Measurements from ENCODE around the gene PSMB4. TPM values are rescaled to one million over a fixed set of nuclear protein-coding genes. Genes with fewer than 3 reads are reported as not detected.

Gene PSMB4
- total and polyA plus RNA-seq, 4 donors, result 123 to 452 (median 310) TPM

DNA sequence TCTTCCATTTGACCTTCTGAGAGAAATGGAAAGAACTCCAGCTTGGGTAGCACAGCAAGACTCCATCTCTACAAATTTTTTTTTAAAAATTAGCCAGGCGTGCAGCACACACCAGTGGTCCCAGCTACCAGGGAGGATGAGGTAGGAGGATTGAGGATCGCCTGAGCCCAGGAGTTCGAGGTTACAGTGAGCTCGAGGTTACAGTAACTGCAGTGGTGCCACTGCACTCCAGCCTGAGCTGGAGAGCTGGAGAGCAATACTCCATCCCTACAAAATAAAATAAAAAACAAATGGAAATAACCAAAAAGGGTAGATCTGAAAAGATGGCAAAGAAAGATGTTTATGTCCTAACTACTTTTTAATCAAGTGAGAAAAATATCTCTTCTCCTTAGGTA lies 45.4 kb downstream of the PSMB4 start:
- TF ChIP-seq, protein P1, sequence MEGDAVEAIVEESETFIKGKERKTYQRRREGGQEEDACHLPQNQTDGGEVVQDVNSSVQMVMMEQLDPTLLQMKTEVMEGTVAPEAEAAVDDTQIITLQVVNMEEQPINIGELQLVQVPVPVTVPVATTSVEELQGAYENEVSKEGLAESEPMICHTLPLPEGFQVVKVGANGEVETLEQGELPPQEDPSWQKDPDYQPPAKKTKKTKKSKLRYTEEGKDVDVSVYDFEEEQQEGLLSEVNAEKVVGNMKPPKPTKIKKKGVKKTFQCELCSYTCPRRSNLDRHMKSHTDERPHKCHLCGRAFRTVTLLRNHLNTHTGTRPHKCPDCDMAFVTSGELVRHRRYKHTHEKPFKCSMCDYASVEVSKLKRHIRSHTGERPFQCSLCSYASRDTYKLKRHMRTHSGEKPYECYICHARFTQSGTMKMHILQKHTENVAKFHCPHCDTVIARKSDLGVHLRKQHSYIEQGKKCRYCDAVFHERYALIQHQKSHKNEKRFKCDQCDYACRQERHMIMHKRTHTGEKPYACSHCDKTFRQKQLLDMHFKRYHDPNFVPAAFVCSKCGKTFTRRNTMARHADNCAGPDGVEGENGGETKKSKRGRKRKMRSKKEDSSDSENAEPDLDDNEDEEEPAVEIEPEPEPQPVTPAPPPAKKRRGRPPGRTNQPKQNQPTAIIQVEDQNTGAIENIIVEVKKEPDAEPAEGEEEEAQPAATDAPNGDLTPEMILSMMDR (IDR thresholded peaks at IDR 0.05; ENCODE audit: control extremely low read depth, extremely low read depth), result no peak
- Histone ChIP-seq H3K4me3 (no peak overlapping the region), H3K27ac (ENCODE audit: low read depth in 1 of 2, low read length in 1 of 2) (peak overlapping the region in 1 of 2 donors; percentile 59), H3K36me3 (ENCODE audit: control insufficient read depth in 4 of 4, insufficient read depth in 4 of 4, low read length in 4 of 4) (peaks cover 8 to 15% (median 11%) of the 10 kb centered on the region in 4 donors), H3K4me1 (ENCODE audit: control insufficient read depth in 5 of 5, insufficient read depth in 5 of 5, low read length in 5 of 5) (peaks cover 0 to 13% (median 4%) of the 10 kb centered on the region in 5 donors), H3K9ac (ENCODE audit: insufficient read depth in 1 of 2, low read length in 2 of 2) (no peak overlapping the region), H3K9me3 (ENCODE audit: control insufficient read depth in 4 of 4, insufficient read depth in 3 of 4, low read length in 3 of 4) (no peaks in the 10 kb centered on the region), H3K27me3 (ENCODE audit: control insufficient read depth in 3 of 3, insufficient read depth in 3 of 3, low read length in 2 of 3) (no peaks in the 10 kb centered on the region)
- WGBS, 2 donors, result 63 to 77% methylated on average over 4 of the region's 4 CpGs
- no peak for ATAC-seq (ENCODE audit: insufficient read depth, low FRiP score)
- DNase-seq, result no peak

DNA sequence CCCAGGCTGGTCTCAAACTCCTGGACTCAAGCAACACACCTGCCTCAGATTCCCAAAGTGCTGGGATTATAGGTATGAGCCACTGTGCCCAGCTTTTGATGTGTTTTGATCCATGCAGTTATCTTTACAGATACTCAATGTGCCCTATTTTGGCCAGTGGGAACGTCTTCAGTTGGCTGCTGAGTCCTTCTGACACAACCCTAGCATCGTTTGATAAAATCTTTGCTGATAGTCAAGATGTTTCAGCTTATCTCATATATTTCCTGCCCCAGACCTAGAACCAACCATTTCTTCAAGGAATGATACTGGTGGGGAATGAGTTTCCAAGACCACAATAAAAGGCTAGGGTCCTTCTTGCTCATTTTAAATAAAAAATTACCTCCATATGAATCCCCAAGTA lies 48.3 kb downstream of the PSMB4 start:
- DNase-seq (no peak), ATAC-seq (ENCODE audit: insufficient read depth, low FRiP score) (no peak)
- Histone ChIP-seq H3K9me3 (ENCODE audit: control insufficient read depth in 4 of 4, insufficient read depth in 3 of 4, low read length in 3 of 4) (no peaks in the 10 kb centered on the region), H3K4me3 (no peak overlapping the region), H3K4me1 (ENCODE audit: control insufficient read depth in 5 of 5, insufficient read depth in 5 of 5, low read length in 5 of 5) (peaks cover 0 to 4% (median 4%) of the 10 kb centered on the region in 5 donors), H3K36me3 (ENCODE audit: control insufficient read depth in 4 of 4, insufficient read depth in 4 of 4, low read length in 4 of 4) (peaks cover 0 to 6% (median 3%) of the 10 kb centered on the region in 4 donors), H3K27ac (ENCODE audit: low read depth in 1 of 2, low read length in 1 of 2) (no peak overlapping the region), H3K9ac (ENCODE audit: insufficient read depth in 1 of 2, low read length in 2 of 2) (no peak overlapping the region), H3K27me3 (ENCODE audit: control insufficient read depth in 3 of 3, insufficient read depth in 3 of 3, low read length in 2 of 3) (no peaks in the 10 kb centered on the region)
- TF ChIP-seq, protein P1 (IDR thresholded peaks at IDR 0.05; ENCODE audit: control extremely low read depth, extremely low read depth), result no peak
- WGBS, 2 donors, result 59 to 75% methylated on average over 2 of the region's 2 CpGs

Small RNA genes lying within 50 kb of the gene (small RNA-seq; reads per million reads assigned to genes)
- 0.27 reads per million, percentile 28 among the genes with 10 or more reads in this experiment for gene RNY4P25 (ENCODE audit: low replicate concordance)

Other genes starting within 250 kb of the PSMB4 start
- 10 to 100 TPM in 1 of 2 donors, 1 to 10 TPM in 1; 3.4 to 11.3 TPM for gene TNFAIP8L2, start 242.9 kb upstream of the PSMB4 start, total RNA-seq
- 10 to 100 TPM; 26.6 to 31.8 TPM for gene TNFAIP8L2, start 242.9 kb upstream of the PSMB4 start, polyA plus RNA-seq
- 10 to 100 TPM in 1 of 2 donors, 1 to 10 TPM in 1; 4.9 to 12.7 TPM for gene LYSMD1, start 233.7 kb upstream of the PSMB4 start, total RNA-seq
- gene LYSMD1, start 233.7 kb upstream of the PSMB4 start, polyA plus RNA-seq, result 1 to 10 TPM; 5.1 to 5.3 TPM
- 10 to 100 TPM; 30.0 to 31.3 TPM for gene SCNM1, start 233.4 kb upstream of the PSMB4 start, total RNA-seq
- 10 to 100 TPM; 50.7 to 73.8 TPM for gene SCNM1, start 233.4 kb upstream of the PSMB4 start, polyA plus RNA-seq
- gene TMOD4, start 223.6 kb upstream of the PSMB4 start, total RNA-seq, result under 1 TPM in 1 of 2 donors, not detected in 1; 0.83 TPM
- gene TMOD4, start 223.6 kb upstream of the PSMB4 start, polyA plus RNA-seq, result under 1 TPM; 0.18 to 0.31 TPM
- 10 to 100 TPM; 30.7 to 30.9 TPM for gene VPS72, start 209.4 kb upstream of the PSMB4 start, total RNA-seq
- gene VPS72, start 209.4 kb upstream of the PSMB4 start, polyA plus RNA-seq, result 10 to 100 TPM; 28.6 to 39.1 TPM
- 100 to 1,000 TPM in 1 of 2 donors, 10 to 100 TPM in 1; 47.6 to 120 TPM for gene PIP5K1A, start 201.0 kb upstream of the PSMB4 start, total RNA-seq
- 10 to 100 TPM; 21.7 to 27.4 TPM for gene PIP5K1A, start 201.0 kb upstream of the PSMB4 start, polyA plus RNA-seq
- gene PSMD4, start 144.8 kb upstream of the PSMB4 start, total RNA-seq, result 100 to 1,000 TPM in 1 of 2 donors, 10 to 100 TPM in 1; 96.9 to 147 TPM
- 100 to 1,000 TPM; 209 to 212 TPM for gene PSMD4, start 144.8 kb upstream of the PSMB4 start, polyA plus RNA-seq
- gene ZNF687, start 117.3 kb upstream of the PSMB4 start, total RNA-seq, result 10 to 100 TPM; 14.0 to 31.2 TPM
- gene ZNF687, start 117.3 kb upstream of the PSMB4 start, polyA plus RNA-seq, result 10 to 100 TPM in 1 of 2 donors, 1 to 10 TPM in 1; 9.6 to 13.7 TPM
- 10 to 100 TPM; 48.3 to 65.2 TPM for gene PI4KB, start 72.2 kb upstream of the PSMB4 start, total RNA-seq
- 10 to 100 TPM; 25.0 to 42.3 TPM for gene PI4KB, start 72.2 kb upstream of the PSMB4 start, polyA plus RNA-seq
- gene RFX5, start 52.3 kb upstream of the PSMB4 start, total RNA-seq, result 10 to 100 TPM; 40.2 to 40.3 TPM
- gene RFX5, start 52.3 kb upstream of the PSMB4 start, polyA plus RNA-seq, result 10 to 100 TPM; 16.6 to 29.0 TPM
- 100 to 1,000 TPM; 195 to 282 TPM for gene SELENBP1, start 26.9 kb upstream of the PSMB4 start, total RNA-seq
- gene SELENBP1, start 26.9 kb upstream of the PSMB4 start, polyA plus RNA-seq, result 100 to 1,000 TPM in 1 of 2 donors, 10 to 100 TPM in 1; 84.1 to 177 TPM
- gene POGZ, start 59.9 kb downstream of the PSMB4 start, total RNA-seq, result 100 to 1,000 TPM in 1 of 2 donors, 10 to 100 TPM in 1; 59.7 to 131 TPM
- gene POGZ, start 59.9 kb downstream of the PSMB4 start, polyA plus RNA-seq, result 10 to 100 TPM; 12.6 to 23.4 TPM
- 10 to 100 TPM; 38.9 to 74.9 TPM for gene CGN, start 111.8 kb downstream of the PSMB4 start, total RNA-seq
- 10 to 100 TPM; 23.4 to 34.7 TPM for gene CGN, start 111.8 kb downstream of the PSMB4 start, polyA plus RNA-seq
- 10 to 100 TPM in 1 of 2 donors, 1 to 10 TPM in 1; 9.2 to 13.9 TPM for gene TUFT1, start 140.7 kb downstream of the PSMB4 start, total RNA-seq
- 1 to 10 TPM; 5.6 to 6.2 TPM for gene TUFT1, start 140.7 kb downstream of the PSMB4 start, polyA plus RNA-seq
- gene SNX27, start 212.5 kb downstream of the PSMB4 start, total RNA-seq, result 10 to 100 TPM; 40.6 to 63.7 TPM
- gene SNX27, start 212.5 kb downstream of the PSMB4 start, polyA plus RNA-seq, result 10 to 100 TPM; 12.1 to 12.3 TPM